ENCODE measurements around the gene DOLPP1. TPM values are rescaled to one million over a fixed set of nuclear protein-coding genes. Genes with fewer than 3 reads are reported as not detected.

The DOLPP1 gene
- total and polyA plus RNA-seq, 2 of the 8 experiments (the other 6 are each of a cell fraction or from before 2014, with no cell fraction given): 36.0 to 45.3 TPM

DNA sequence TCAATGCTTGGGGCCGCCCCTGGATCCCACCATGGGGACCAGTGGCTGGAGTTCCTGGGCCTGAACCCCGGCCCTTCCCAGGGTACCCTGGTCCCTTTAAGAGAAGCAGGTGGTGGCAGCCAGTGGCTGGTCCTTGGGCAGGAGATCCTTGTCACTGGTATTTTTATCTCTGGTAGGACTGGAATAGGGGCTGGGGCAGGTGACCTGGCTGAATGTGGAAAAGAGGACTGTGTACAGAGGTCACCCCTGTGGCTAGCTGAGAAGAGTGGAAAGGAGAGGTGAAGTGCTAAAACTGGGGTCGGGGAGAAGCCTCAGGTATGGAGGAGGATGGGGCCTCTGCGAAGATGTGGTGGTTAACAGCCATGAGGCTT is 22.7 kb downstream of the DOLPP1 start (continued):
- TF ChIP-seq, protein P1, sequence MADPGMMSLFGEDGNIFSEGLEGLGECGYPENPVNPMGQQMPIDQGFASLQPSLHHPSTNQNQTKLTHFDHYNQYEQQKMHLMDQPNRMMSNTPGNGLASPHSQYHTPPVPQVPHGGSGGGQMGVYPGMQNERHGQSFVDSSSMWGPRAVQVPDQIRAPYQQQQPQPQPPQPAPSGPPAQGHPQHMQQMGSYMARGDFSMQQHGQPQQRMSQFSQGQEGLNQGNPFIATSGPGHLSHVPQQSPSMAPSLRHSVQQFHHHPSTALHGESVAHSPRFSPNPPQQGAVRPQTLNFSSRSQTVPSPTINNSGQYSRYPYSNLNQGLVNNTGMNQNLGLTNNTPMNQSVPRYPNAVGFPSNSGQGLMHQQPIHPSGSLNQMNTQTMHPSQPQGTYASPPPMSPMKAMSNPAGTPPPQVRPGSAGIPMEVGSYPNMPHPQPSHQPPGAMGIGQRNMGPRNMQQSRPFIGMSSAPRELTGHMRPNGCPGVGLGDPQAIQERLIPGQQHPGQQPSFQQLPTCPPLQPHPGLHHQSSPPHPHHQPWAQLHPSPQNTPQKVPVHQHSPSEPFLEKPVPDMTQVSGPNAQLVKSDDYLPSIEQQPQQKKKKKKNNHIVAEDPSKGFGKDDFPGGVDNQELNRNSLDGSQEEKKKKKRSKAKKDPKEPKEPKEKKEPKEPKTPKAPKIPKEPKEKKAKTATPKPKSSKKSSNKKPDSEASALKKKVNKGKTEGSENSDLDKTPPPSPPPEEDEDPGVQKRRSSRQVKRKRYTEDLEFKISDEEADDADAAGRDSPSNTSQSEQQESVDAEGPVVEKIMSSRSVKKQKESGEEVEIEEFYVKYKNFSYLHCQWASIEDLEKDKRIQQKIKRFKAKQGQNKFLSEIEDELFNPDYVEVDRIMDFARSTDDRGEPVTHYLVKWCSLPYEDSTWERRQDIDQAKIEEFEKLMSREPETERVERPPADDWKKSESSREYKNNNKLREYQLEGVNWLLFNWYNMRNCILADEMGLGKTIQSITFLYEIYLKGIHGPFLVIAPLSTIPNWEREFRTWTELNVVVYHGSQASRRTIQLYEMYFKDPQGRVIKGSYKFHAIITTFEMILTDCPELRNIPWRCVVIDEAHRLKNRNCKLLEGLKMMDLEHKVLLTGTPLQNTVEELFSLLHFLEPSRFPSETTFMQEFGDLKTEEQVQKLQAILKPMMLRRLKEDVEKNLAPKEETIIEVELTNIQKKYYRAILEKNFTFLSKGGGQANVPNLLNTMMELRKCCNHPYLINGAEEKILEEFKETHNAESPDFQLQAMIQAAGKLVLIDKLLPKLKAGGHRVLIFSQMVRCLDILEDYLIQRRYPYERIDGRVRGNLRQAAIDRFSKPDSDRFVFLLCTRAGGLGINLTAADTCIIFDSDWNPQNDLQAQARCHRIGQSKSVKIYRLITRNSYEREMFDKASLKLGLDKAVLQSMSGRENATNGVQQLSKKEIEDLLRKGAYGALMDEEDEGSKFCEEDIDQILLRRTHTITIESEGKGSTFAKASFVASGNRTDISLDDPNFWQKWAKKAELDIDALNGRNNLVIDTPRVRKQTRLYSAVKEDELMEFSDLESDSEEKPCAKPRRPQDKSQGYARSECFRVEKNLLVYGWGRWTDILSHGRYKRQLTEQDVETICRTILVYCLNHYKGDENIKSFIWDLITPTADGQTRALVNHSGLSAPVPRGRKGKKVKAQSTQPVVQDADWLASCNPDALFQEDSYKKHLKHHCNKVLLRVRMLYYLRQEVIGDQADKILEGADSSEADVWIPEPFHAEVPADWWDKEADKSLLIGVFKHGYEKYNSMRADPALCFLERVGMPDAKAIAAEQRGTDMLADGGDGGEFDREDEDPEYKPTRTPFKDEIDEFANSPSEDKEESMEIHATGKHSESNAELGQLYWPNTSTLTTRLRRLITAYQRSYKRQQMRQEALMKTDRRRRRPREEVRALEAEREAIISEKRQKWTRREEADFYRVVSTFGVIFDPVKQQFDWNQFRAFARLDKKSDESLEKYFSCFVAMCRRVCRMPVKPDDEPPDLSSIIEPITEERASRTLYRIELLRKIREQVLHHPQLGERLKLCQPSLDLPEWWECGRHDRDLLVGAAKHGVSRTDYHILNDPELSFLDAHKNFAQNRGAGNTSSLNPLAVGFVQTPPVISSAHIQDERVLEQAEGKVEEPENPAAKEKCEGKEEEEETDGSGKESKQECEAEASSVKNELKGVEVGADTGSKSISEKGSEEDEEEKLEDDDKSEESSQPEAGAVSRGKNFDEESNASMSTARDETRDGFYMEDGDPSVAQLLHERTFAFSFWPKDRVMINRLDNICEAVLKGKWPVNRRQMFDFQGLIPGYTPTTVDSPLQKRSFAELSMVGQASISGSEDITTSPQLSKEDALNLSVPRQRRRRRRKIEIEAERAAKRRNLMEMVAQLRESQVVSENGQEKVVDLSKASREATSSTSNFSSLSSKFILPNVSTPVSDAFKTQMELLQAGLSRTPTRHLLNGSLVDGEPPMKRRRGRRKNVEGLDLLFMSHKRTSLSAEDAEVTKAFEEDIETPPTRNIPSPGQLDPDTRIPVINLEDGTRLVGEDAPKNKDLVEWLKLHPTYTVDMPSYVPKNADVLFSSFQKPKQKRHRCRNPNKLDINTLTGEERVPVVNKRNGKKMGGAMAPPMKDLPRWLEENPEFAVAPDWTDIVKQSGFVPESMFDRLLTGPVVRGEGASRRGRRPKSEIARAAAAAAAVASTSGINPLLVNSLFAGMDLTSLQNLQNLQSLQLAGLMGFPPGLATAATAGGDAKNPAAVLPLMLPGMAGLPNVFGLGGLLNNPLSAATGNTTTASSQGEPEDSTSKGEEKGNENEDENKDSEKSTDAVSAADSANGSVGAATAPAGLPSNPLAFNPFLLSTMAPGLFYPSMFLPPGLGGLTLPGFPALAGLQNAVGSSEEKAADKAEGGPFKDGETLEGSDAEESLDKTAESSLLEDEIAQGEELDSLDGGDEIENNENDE (IDR thresholded peaks at IDR 0.05; ENCODE audit: insufficient replicate concordance, low read length): no peak
- TF ChIP-seq, protein P2, sequence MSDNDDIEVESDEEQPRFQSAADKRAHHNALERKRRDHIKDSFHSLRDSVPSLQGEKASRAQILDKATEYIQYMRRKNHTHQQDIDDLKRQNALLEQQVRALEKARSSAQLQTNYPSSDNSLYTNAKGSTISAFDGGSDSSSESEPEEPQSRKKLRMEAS (IDR thresholded peaks at IDR 0.05): no peak
- TF ChIP-seq, protein P3, sequence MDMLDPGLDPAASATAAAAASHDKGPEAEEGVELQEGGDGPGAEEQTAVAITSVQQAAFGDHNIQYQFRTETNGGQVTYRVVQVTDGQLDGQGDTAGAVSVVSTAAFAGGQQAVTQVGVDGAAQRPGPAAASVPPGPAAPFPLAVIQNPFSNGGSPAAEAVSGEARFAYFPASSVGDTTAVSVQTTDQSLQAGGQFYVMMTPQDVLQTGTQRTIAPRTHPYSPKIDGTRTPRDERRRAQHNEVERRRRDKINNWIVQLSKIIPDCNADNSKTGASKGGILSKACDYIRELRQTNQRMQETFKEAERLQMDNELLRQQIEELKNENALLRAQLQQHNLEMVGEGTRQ (IDR thresholded peaks at IDR 0.05; ENCODE audit: low read length): no peak
- no peak for TF ChIP-seq CHD1 (IDR thresholded peaks at IDR 0.05; ENCODE audit: low read depth, low read length)
- TF ChIP-seq RBBP5 (IDR thresholded peaks at IDR 0.05; ENCODE audit: borderline replicate concordance, low read depth, low read length): no peak
- no peak for TF ChIP-seq SUZ12 (IDR thresholded peaks at IDR 0.05; ENCODE audit: low read length)
- TF ChIP-seq KDM5A (IDR thresholded peaks at IDR 0.05; ENCODE audit: low read length): no peak
- TF ChIP-seq FOSL1 (IDR thresholded peaks at IDR 0.05; ENCODE audit: insufficient read depth, low read depth, low read length): no peak

All from H1 (cell line).